ENCODE data around the gene GALNT14. TPM values are rescaled to one million over a fixed set of nuclear protein-coding genes. Genes with fewer than 3 reads are reported as not detected.

The GALNT14 gene
- total RNA-seq, 1 experiment from 2014 or later = 6.0 TPM

- no peak overlapping the region for H3K27ac Mint-ChIP-seq
- H3K27me3 Mint-ChIP-seq (ENCODE audit: low read depth) = peaks cover 4% of the 10 kb centered on the region; the same call in 1 of the 2 replicates
- no peak overlapping the region for H3K4me3 Mint-ChIP-seq
- H3K9me3 Mint-ChIP-seq = peaks cover 15% of the 10 kb centered on the region
- ATAC-seq (no peak), DNase-seq (ENCODE audit: low spot score) (no peak)
- peaks cover 17% of the 10 kb centered on the region for H3K4me1 Mint-ChIP-seq
- ChIA-PET CTCF (no interaction called here), POLR2A (interaction anchor here (0.9 kb wide), 1 partner anchor 12 kb away, joined by 3 read pairs; no protein-coding TSS in a partner anchor)
- H3K36me3 Mint-ChIP-seq = peaks cover 15% of the 10 kb centered on the region
- TF ChIP-seq OVOL2 (CRISPR knock-in tag; IDR thresholded peaks at IDR 0.05; ENCODE audit: borderline replicate concordance) = no peak
- 0 out of 2 replicates have a peak, but pooled peaks have one; percentile 44 for TF ChIP-seq ATF1 (CRISPR knock-in tag; IDR thresholded peaks at IDR 0.05)
- no peak for TF ChIP-seq ZBTB21 (CRISPR knock-in tag; IDR thresholded peaks at IDR 0.05; ENCODE audit: borderline replicate concordance)
- TF ChIP-seq AR (CRISPR knock-in tag; IDR thresholded peaks at IDR 0.05) = no peak
Observed at GRCh38 chr2:30903326-30903725, 234.9 kb downstream of the GALNT14 start.

GRCh38 chr2:30900381-30900780 is 237.9 kb downstream of the GALNT14 start:
- Mint-ChIP-seq H3K27me3 (ENCODE audit: low read depth) (peaks cover 4% of the 10 kb centered on the region; the same call in 1 of the 2 replicates), H3K27ac (no peak overlapping the region), H3K4me3 (no peak overlapping the region), H3K36me3 (peaks cover 7% of the 10 kb centered on the region), H3K9me3 (peaks cover 18% of the 10 kb centered on the region), H3K4me1 (peaks cover 17% of the 10 kb centered on the region)
- ChIA-PET POLR2A (no interaction called here), CTCF (interaction anchor here (1.2 kb wide), 1 partner anchor 15 kb away, joined by 3 read pairs; no protein-coding TSS in a partner anchor)
- no peak for ATAC-seq
- TF ChIP-seq ZMAT4 (CRISPR knock-in tag; IDR thresholded peaks at IDR 0.05) = no peak
- TF ChIP-seq PRDM15 (CRISPR knock-in tag; IDR thresholded peaks at IDR 0.05) = no peak
- DNase-seq (ENCODE audit: low spot score) = no peak

- Mint-ChIP-seq H3K27me3 (ENCODE audit: low read depth) (peaks cover 4% of the 10 kb centered on the region; the same call in 1 of the 2 replicates), H3K4me3 (no peak overlapping the region), H3K9me3 (peaks cover 18% of the 10 kb centered on the region), H3K36me3 (peaks cover 7% of the 10 kb centered on the region), H3K4me1 (peaks cover 10% of the 10 kb centered on the region), H3K27ac (no peak overlapping the region)
- POLR2A ChIA-PET = no interaction called here
- CTCF ChIA-PET = interaction anchor here (0.8 to 1.9 kb wide), 5 partner anchors 16 to 735 kb away, joined by 3 to 6 read pairs (median 4); no protein-coding TSS in a partner anchor
- DNase-seq (ENCODE audit: low spot score) (no peak), ATAC-seq (no peak)
- TF ChIP-seq JAZF1 (CRISPR knock-in tag; IDR thresholded peaks at IDR 0.05) (no peak), SOX15 (CRISPR knock-in tag; IDR thresholded peaks at IDR 0.05) (no peak), AFF4 (CRISPR knock-in tag; IDR thresholded peaks at IDR 0.05; ENCODE audit: borderline replicate concordance) (no peak), ELF4 (CRISPR knock-in tag; IDR thresholded peaks at IDR 0.05; ENCODE audit: low read depth) (no peak), MLX (CRISPR knock-in tag; IDR thresholded peaks at IDR 0.05) (no peak), NFATC4 (CRISPR knock-in tag; IDR thresholded peaks at IDR 0.05) (no peak), ATF3 (CRISPR knock-in tag; conservative IDR thresholded peaks at IDR 0.05) (no peak)
Observed at GRCh38 chr2:30899516-30900054, 238.7 kb downstream of the GALNT14 start.
